ENCODE measurements around the gene ZNF626. TPM values are rescaled to one million over a fixed set of nuclear protein-coding genes. Genes with fewer than 3 reads are reported as not detected.
"Not testable (repeated sequence)": the region's sequence is repeated elsewhere in the genome, so short reads cannot be mapped to it uniquely, and the experiment has no call there.

ZNF626 gene
- 14.7 and 18.9 TPM in 2 replicates for total RNA-seq
- long read RNA-seq, transcript ZNF626-201 (4 exons, 1,123 nt) = major isoform, 8 of 22 reads
- long read RNA-seq, partial matches to known transcripts = 1 of 22 reads
- long read RNA-seq, other reads (novel, unspliced or antisense) = 13 of 22 reads

DNA sequence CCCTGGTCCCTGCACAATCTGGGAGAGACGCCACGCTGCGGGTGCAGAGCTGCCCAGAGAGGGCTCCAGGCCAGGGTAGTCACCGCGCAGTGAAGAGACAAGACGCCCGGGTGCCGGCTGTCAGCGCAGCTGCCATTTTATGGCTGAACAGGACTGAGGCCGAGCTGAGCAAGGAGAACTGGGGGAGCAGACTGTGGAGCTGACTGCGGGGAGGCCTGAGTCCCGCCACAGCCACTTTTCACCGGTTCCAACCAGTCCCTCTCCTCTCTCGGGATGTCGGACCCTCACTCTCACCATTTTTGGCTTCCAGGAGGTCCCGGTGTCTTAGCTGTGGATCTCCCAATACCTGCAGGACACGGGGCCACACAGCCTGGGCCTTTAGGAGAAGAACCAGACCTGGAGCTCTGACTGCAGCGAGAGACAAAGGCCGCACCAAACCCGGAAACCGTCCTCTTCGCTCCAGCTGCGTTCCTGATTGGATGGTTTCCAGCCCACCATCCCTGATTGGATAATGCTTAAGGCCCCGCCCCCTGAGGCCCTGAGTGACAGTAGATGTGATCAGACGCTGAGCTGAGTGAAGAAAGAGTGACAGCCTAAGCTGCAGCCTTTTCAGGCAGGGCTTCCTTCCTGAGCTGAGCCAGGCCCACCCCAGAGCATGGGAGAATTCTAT is at the start of gene ZNF626:
Gene ZNF626, minus strand, starts transcription at position 422 of the 670 bp plus-strand sequence. Its CDS starts 125 bp downstream, at position 297.
- H3K4me3 Mint-ChIP-seq = peak within 1 kb of the TSS; percentile 100
- peaks cover 14% of the 10 kb centered on the region for H3K9me3 Mint-ChIP-seq
- H3K27me3 Mint-ChIP-seq (ENCODE audit: low read depth) = no peaks in the 10 kb centered on the region
- no peak for TF ChIP-seq CTCF (conservative IDR thresholded peaks at IDR 0.05)
- peak within 1 kb of the TSS; percentile 99 for H3K27ac Mint-ChIP-seq (ENCODE audit: unreplicated experiment)
- peaks cover 42% of the 10 kb centered on the region for H3K36me3 Mint-ChIP-seq (ENCODE audit: low read depth)
- DNase-seq (ENCODE audit: low read depth, low spot score) = peak; percentile 86
- peaks cover 17% of the 10 kb centered on the region for H3K4me1 Mint-ChIP-seq

DNA sequence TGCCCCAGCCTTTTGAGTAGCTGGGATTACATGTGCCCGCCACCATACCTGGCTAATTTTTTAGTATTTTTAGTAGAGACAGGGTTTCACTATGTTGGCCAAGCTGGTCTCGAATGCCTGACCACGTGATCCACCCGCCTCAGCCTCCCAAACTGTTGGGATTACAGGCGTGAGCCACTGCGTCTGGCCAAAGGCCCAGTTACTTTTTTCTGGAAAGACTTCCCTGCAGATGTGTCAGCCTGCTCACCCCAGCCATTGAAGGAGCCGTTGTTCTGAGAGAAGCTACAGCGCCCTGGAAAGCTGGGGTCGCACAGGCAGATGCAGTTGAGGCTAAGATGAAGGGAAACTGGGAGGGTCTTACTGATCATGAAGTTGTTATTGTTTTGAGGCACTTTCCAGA is 7.9 kb upstream of the ZNF626 start:
- Mint-ChIP-seq H3K9me3 (no peaks in the 10 kb centered on the region), H3K36me3 (ENCODE audit: low read depth) (no peaks in the 10 kb centered on the region), H3K4me1 (no peaks in the 10 kb centered on the region), H3K27ac (ENCODE audit: unreplicated experiment) (no peak overlapping the region), H3K4me3 (no peak overlapping the region), H3K27me3 (ENCODE audit: low read depth) (no peaks in the 10 kb centered on the region)
- TF ChIP-seq CTCF (conservative IDR thresholded peaks at IDR 0.05) = no peak
- no peak for DNase-seq (ENCODE audit: low read depth, low spot score)

DNA sequence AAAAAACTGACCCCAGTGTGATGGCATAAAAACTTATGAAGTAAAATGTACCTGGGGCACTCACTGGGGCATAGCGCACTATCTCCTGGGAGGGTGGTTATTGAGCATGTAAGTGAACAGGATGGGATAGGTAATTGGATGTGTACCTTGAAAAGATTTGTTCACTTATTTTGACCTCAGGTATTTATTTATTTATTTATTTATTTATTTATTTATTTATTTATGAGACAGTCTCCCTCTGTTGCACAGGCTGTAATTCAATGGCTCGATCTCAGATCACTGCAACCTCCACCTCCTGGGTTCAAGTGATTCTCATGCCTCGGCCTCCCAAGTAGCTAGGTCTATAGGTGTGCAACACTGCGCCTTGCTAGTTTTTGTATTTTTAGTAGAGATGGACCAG is 5.9 kb upstream of the ZNF626 start:
- no peaks in the 10 kb centered on the region for H3K27me3 Mint-ChIP-seq (ENCODE audit: low read depth)
- H3K4me3 Mint-ChIP-seq = no peak overlapping the region
- DNase-seq (ENCODE audit: low read depth, low spot score) = no peak
- no peak overlapping the region for H3K27ac Mint-ChIP-seq (ENCODE audit: unreplicated experiment)
- no peaks in the 10 kb centered on the region for H3K9me3 Mint-ChIP-seq
- peaks cover 2% of the 10 kb centered on the region for H3K36me3 Mint-ChIP-seq (ENCODE audit: low read depth)
- TF ChIP-seq CTCF (conservative IDR thresholded peaks at IDR 0.05) = no peak
- H3K4me1 Mint-ChIP-seq = no peaks in the 10 kb centered on the region

GRCh38 chr19:20664901-20665781 is 3.8 kb upstream of the ZNF626 start:
- Mint-ChIP-seq H3K27ac (ENCODE audit: unreplicated experiment) (no peak overlapping the region), H3K4me1 (peaks cover 9% of the 10 kb centered on the region), H3K9me3 (no peaks in the 10 kb centered on the region), H3K36me3 (ENCODE audit: low read depth) (peaks cover 11% of the 10 kb centered on the region), H3K27me3 (ENCODE audit: low read depth) (no peaks in the 10 kb centered on the region), H3K4me3 (no peak overlapping the region)
- TF ChIP-seq CTCF (conservative IDR thresholded peaks at IDR 0.05) = no peak
- DNase-seq (ENCODE audit: low read depth, low spot score) = no peak

GRCh38 chr19:20664475-20664874 is 3.1 kb upstream of the ZNF626 start:
- not testable (repeated sequence) for H3K4me1 Mint-ChIP-seq; H3K27me3 Mint-ChIP-seq (ENCODE audit: low read depth); DNase-seq (ENCODE audit: low read depth, low spot score); H3K9me3 Mint-ChIP-seq; H3K27ac Mint-ChIP-seq (ENCODE audit: unreplicated experiment)
- Mint-ChIP-seq H3K4me3 (peak overlapping the region; percentile 49), H3K36me3 (ENCODE audit: low read depth) (peaks cover 11% of the 10 kb centered on the region)

Data from neural crest cell (in vitro differentiated cells).